GM23338 (cell line): Measurements from ENCODE around the gene TMEM92. TPM values are rescaled to one million over a fixed set of nuclear protein-coding genes. Genes with fewer than 3 reads are reported as not detected.
A peak's percentile ranks its signal among the peaks of the same experiment; 100 is the strongest.

Experiments
- ATAC-seq: fragments of 200-7000 bp; cut with Tn5 transposase; 3 replicates; pipeline ENCODE4 v1.9.1; 2020
- DNase-seq: peaks from one replicate; pipeline ENCODE4 v3.0.0-alpha.2; 2015; ENCODE audit warnings: low spot score
- H2AFZ ChIP-seq: fragments of 200-600 bp; sonication (generic); 2 replicates; pipeline ENCODE4 v1.8.0; 2016; ENCODE audit warnings: antibody characterized with exemption, mild to moderate bottlenecking, moderate library complexity
- H3F3A ChIP-seq: fragments of 200-600 bp; sonication (generic); replicated peaks from 2 replicates; pipeline ENCODE4 v1.8.0; 2017; ENCODE audit warnings: antibody characterized with exemption, mixed run types, low read depth
- H3K27ac ChIP-seq: fragments of 200-600 bp; sonication (generic); 2 replicates; pipeline ENCODE4 v1.6.1; 2016; ENCODE audit warnings: low read depth
- H3K27me3 ChIP-seq: fragments of 200-600 bp; sonication (generic); 2 replicates; pipeline ENCODE4 v1.8.0; 2016; ENCODE audit warnings: mild to moderate bottlenecking, mixed run types, moderate library complexity; ENCODE audit not compliant: insufficient read depth
- H3K36me3 ChIP-seq: fragments of 200-600 bp; sonication (generic); 2 replicates; pipeline ENCODE4 v1.8.0; 2016; ENCODE audit warnings: mild to moderate bottlenecking; ENCODE audit not compliant: insufficient read depth
- H3K4me1 ChIP-seq: fragments of 200-600 bp; sonication (generic); 2 replicates; pipeline ENCODE4 v1.8.0; 2016; ENCODE audit warnings: mild to moderate bottlenecking, moderate library complexity; ENCODE audit not compliant: insufficient read depth
- H3K4me2 ChIP-seq: fragments of 200-600 bp; sonication (generic); 2 replicates; pipeline ENCODE4 v1.7.1; 2017; ENCODE audit warnings: mixed run types
- H3K4me3 ChIP-seq: fragments of 200-600 bp; sonication (generic); 2 replicates; pipeline ENCODE4 v1.6.1; 2016; ENCODE audit warnings: mixed run types
- H3K79me2 ChIP-seq: fragments of 200-600 bp; sonication (generic); replicated peaks from 2 replicates; pipeline ENCODE4 v1.8.0; 2017; ENCODE audit warnings: mild to moderate bottlenecking; ENCODE audit not compliant: insufficient read depth
- H3K9me2 ChIP-seq: fragments of 200-600 bp; sonication (generic); 2 replicates; pipeline ENCODE4 v1.8.0; 2017; ENCODE audit not compliant: insufficient read depth
- H4K20me1 ChIP-seq: fragments of 200-600 bp; sonication (generic); replicated peaks from 2 replicates; pipeline ENCODE4 v1.8.0; 2017; ENCODE audit warnings: mild to moderate bottlenecking; ENCODE audit not compliant: insufficient read depth
- H3K27ac Mint-ChIP-seq: 2 replicates; pipeline ENCODE4 v1.8.0; 2020; ENCODE audit warnings: inconsistent platforms, mild to moderate bottlenecking, moderate library complexity, mixed read lengths
- H3K27me3 Mint-ChIP-seq: 3 replicates; pipeline ENCODE4 v1.8.0; 2022; ENCODE audit warnings: low read depth, mild to moderate bottlenecking, moderate library complexity, mixed read lengths, inconsistent platforms; ENCODE audit not compliant: insufficient read depth, poor library complexity
- H3K36me3 Mint-ChIP-seq: 3 replicates; pipeline ENCODE4 v1.8.0; 2021; ENCODE audit warnings: low read depth, mild to moderate bottlenecking, inconsistent platforms, moderate library complexity, mixed read lengths
- H3K4me1 Mint-ChIP-seq: 3 replicates; pipeline ENCODE4 v1.8.0; 2020; ENCODE audit warnings: mild to moderate bottlenecking, inconsistent platforms, mixed read lengths
- H3K4me3 Mint-ChIP-seq: 3 replicates; pipeline ENCODE4 v1.8.0; 2021; ENCODE audit warnings: moderate library complexity, mild to moderate bottlenecking, inconsistent platforms, mixed read lengths
- H3K9me3 Mint-ChIP-seq: 3 replicates; pipeline ENCODE4 v1.8.0; 2020; ENCODE audit warnings: moderate library complexity, mild to moderate bottlenecking, inconsistent platforms, mixed read lengths
- CREB1 ChIP-seq: fragments of 250-450 bp; sonication (Bioruptor Pico); IDR thresholded peaks from 2 replicates; pipeline ENCODE4 v1.5.0; 2020; ENCODE audit warnings: low read depth, mild to moderate bottlenecking, moderate library complexity
- EZH2 ChIP-seq: fragments of 200-600 bp; sonication (generic); IDR thresholded peaks from one replicate; pipeline ENCODE4 v1.8.0; 2017; ENCODE audit warnings: antibody characterized with exemption, mild to moderate bottlenecking, low read depth; ENCODE audit not compliant: unreplicated experiment
- EZH2phosphoT487 ChIP-seq: fragments of 200-600 bp; sonication (generic); IDR thresholded peaks from one replicate; pipeline ENCODE4 v1.8.1; 2018; ENCODE audit warnings: antibody characterized with exemption; ENCODE audit not compliant: unreplicated experiment
- JUNB ChIP-seq: IDR thresholded peaks from one replicate; pipeline ENCODE4 v1.6.1; 2016; ENCODE audit warnings: antibody characterized with exemption; ENCODE audit not compliant: unreplicated experiment
- NANOG ChIP-seq: IDR thresholded peaks from 2 replicates; pipeline ENCODE4 v1.6.1; 2016; ENCODE audit warnings: antibody characterized with exemption, borderline replicate concordance
- POLR2AphosphoS5 ChIP-seq: IDR thresholded peaks from 2 replicates; pipeline ENCODE4 v1.6.1; 2016; ENCODE audit warnings: antibody characterized with exemption, low read depth
- STAT1 ChIP-seq: IDR thresholded peaks from one replicate; pipeline ENCODE4 v1.6.1; 2016; ENCODE audit warnings: antibody characterized with exemption; ENCODE audit not compliant: unreplicated experiment
- ZNF114 ChIP-seq: fragments of 250-450 bp; sonication (Bioruptor Pico); IDR thresholded peaks from 2 replicates; pipeline ENCODE4 v1.5.0; 2020; ENCODE audit warnings: mild to moderate bottlenecking, moderate library complexity
- ZNF331 ChIP-seq: fragments of 250-450 bp; sonication (Bioruptor Pico); IDR thresholded peaks from 2 replicates; pipeline ENCODE4 v1.5.0; 2020; ENCODE audit warnings: low read depth, mild to moderate bottlenecking, moderate library complexity
- polyA plus RNA-seq: library from polyadenylated mRNA; unstranded; fragments of >200 nt; fragmentation: Nextera tagmentation; extraction: Ambion mirVana; gene quantifications from 2 replicates; pipeline ENCODE4 v1.2.1, GENCODE V29; 2016
- total RNA-seq: library from RNA; depleted of rRNA; stranded (reverse); fragments of >200 nt; shearing (Covaris generic); gene quantifications from 2 replicates; pipeline ENCODE4 v1.2.3, GENCODE V29; 2014
- TF ChIP-seq, protein P1 (sequence below), 2 experiments: fragments of 200-600 bp in 1 of 2; sonication (generic) in 1 of 2; conservative IDR thresholded peaks; 2 replicates each; pipeline versions ENCODE4 v1.5.1 to v1.6.1; 2016 to 2017; ENCODE audit warnings: antibody characterized with exemption in 2 of 2, low read depth in 2 of 2, mild to moderate bottlenecking in 2 of 2, moderate library complexity in 1 of 2
- TF ChIP-seq, protein P2 (sequence below): IDR thresholded peaks from 2 replicates; pipeline ENCODE4 v1.6.1; 2016; ENCODE audit warnings: antibody characterized with exemption
- TF ChIP-seq, protein P3 (sequence below): fragments of 250-450 bp; sonication (Bioruptor Pico); IDR thresholded peaks from 2 replicates; pipeline ENCODE4 v1.5.0; 2020; ENCODE audit warnings: mild to moderate bottlenecking, moderate library complexity
- TF ChIP-seq, protein P4 (sequence below): IDR thresholded peaks from one replicate; pipeline ENCODE4 v1.6.1; 2018; ENCODE audit warnings: antibody characterized with exemption; ENCODE audit not compliant: unreplicated experiment

The TMEM92 gene
- total and polyA plus RNA-seq, 2 experiments from 2014 or later, result 9.7 to 18.4 TPM

DNA sequence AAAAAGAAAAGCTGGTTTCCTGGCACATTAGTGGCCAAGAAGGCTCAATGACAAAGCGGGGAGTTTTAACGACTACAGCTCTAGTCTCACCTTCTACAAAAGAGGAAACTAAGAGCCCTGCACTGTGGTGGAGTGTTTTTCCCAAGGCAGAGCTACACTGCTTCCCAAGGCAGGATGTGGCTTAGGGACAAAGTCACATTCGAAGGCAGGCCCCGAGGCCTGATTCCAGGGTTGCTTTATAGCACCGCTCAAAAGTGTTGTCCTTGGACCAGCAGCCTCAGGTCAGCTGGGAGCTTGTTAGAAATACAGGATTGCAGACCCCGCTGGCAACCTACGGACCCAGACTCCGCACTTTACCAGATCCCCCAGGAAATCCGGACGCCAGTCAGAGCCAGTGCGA is 23.8 kb downstream of the TMEM92 start:
- ATAC-seq, result peak; percentile 33
- Mint-ChIP-seq H3K27me3 (peaks cover 4% of the 10 kb centered on the region), H3K4me3 (no peak overlapping the region), H3K27ac (no peak overlapping the region), H3K9me3 (no peaks in the 10 kb centered on the region), H3K4me1 (peaks cover under 1% of the 10 kb centered on the region; the same call in 1 of the 3 replicates), H3K36me3 (no peaks in the 10 kb centered on the region)
- Histone ChIP-seq H3F3A (0 out of 2 replicates have a peak, but pooled peaks cover 5% of the 10 kb centered on the region), H3K27ac (no peak overlapping the region; the same call in 1 of the 2 replicates), H3K4me2 (no peak overlapping the region), H3K36me3 (no peaks in the 10 kb centered on the region), H3K4me3 (no peak overlapping the region), H4K20me1 (no peaks in the 10 kb centered on the region), H3K27me3 (no peaks in the 10 kb centered on the region), H3K9me2 (no peaks in the 10 kb centered on the region), H3K79me2 (no peaks in the 10 kb centered on the region), H2AFZ (peak overlapping the region; percentile 72; the same call in 1 of the 2 replicates), H3K4me1 (no peaks in the 10 kb centered on the region)
- no peak for DNase-seq
- TF ChIP-seq STAT1, result no peak
- TF ChIP-seq NANOG, result no peak
- TF ChIP-seq, protein P1, sequence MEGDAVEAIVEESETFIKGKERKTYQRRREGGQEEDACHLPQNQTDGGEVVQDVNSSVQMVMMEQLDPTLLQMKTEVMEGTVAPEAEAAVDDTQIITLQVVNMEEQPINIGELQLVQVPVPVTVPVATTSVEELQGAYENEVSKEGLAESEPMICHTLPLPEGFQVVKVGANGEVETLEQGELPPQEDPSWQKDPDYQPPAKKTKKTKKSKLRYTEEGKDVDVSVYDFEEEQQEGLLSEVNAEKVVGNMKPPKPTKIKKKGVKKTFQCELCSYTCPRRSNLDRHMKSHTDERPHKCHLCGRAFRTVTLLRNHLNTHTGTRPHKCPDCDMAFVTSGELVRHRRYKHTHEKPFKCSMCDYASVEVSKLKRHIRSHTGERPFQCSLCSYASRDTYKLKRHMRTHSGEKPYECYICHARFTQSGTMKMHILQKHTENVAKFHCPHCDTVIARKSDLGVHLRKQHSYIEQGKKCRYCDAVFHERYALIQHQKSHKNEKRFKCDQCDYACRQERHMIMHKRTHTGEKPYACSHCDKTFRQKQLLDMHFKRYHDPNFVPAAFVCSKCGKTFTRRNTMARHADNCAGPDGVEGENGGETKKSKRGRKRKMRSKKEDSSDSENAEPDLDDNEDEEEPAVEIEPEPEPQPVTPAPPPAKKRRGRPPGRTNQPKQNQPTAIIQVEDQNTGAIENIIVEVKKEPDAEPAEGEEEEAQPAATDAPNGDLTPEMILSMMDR (conservative IDR thresholded peaks at IDR 0.05; ENCODE audit: low read depth in 2 of 2), result no peak
- no peak for TF ChIP-seq POLR2AphosphoS5
- no peak for TF ChIP-seq ZNF331 (CRISPR knock-in tag)
- TF ChIP-seq, protein P2, sequence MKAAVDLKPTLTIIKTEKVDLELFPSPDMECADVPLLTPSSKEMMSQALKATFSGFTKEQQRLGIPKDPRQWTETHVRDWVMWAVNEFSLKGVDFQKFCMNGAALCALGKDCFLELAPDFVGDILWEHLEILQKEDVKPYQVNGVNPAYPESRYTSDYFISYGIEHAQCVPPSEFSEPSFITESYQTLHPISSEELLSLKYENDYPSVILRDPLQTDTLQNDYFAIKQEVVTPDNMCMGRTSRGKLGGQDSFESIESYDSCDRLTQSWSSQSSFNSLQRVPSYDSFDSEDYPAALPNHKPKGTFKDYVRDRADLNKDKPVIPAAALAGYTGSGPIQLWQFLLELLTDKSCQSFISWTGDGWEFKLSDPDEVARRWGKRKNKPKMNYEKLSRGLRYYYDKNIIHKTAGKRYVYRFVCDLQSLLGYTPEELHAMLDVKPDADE, result no peak
- TF ChIP-seq, protein P3, sequence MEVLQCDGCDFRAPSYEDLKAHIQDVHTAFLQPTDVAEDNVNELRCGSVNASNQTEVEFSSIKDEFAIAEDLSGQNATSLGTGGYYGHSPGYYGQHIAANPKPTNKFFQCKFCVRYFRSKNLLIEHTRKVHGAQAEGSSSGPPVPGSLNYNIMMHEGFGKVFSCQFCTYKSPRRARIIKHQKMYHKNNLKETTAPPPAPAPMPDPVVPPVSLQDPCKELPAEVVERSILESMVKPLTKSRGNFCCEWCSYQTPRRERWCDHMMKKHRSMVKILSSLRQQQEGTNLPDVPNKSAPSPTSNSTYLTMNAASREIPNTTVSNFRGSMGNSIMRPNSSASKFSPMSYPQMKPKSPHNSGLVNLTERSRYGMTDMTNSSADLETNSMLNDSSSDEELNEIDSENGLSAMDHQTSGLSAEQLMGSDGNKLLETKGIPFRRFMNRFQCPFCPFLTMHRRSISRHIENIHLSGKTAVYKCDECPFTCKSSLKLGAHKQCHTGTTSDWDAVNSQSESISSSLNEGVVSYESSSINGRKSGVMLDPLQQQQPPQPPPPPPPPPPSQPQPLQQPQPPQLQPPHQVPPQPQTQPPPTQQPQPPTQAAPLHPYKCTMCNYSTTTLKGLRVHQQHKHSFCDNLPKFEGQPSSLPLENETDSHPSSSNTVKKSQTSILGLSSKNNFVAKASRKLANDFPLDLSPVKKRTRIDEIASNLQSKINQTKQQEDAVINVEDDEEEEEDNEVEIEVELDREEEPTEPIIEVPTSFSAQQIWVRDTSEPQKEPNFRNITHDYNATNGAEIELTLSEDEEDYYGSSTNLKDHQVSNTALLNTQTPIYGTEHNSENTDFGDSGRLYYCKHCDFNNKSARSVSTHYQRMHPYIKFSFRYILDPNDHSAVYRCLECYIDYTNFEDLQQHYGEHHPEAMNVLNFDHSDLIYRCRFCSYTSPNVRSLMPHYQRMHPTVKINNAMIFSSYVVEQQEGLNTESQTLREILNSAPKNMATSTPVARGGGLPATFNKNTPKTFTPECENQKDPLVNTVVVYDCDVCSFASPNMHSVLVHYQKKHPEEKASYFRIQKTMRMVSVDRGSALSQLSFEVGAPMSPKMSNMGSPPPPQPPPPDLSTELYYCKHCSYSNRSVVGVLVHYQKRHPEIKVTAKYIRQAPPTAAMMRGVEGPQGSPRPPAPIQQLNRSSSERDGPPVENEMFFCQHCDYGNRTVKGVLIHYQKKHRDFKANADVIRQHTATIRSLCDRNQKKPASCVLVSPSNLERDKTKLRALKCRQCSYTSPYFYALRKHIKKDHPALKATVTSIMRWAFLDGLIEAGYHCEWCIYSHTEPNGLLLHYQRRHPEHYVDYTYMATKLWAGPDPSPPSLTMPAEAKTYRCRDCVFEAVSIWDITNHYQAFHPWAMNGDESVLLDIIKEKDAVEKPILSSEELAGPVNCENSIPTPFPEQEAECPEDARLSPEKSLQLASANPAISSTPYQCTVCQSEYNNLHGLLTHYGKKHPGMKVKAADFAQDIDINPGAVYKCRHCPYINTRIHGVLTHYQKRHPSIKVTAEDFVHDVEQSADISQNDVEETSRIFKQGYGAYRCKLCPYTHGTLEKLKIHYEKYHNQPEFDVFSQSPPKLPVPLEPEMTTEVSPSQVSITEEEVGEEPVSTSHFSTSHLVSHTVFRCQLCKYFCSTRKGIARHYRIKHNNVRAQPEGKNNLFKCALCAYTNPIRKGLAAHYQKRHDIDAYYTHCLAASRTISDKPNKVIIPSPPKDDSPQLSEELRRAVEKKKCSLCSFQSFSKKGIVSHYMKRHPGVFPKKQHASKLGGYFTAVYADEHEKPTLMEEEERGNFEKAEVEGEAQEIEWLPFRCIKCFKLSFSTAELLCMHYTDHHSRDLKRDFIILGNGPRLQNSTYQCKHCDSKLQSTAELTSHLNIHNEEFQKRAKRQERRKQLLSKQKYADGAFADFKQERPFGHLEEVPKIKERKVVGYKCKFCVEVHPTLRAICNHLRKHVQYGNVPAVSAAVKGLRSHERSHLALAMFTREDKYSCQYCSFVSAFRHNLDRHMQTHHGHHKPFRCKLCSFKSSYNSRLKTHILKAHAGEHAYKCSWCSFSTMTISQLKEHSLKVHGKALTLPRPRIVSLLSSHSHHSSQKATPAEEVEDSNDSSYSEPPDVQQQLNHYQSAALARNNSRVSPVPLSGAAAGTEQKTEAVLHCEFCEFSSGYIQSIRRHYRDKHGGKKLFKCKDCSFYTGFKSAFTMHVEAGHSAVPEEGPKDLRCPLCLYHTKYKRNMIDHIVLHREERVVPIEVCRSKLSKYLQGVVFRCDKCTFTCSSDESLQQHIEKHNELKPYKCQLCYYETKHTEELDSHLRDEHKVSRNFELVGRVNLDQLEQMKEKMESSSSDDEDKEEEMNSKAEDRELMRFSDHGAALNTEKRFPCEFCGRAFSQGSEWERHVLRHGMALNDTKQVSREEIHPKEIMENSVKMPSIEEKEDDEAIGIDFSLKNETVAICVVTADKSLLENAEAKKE (CRISPR knock-in tag), result no peak
- no peak for TF ChIP-seq EZH2phosphoT487
- no peak for TF ChIP-seq CREB1 (CRISPR knock-in tag)
- TF ChIP-seq EZH2, result no peak
- no peak for TF ChIP-seq JUNB
- TF ChIP-seq ZNF114 (CRISPR knock-in tag), result no peak
- TF ChIP-seq, protein P4, sequence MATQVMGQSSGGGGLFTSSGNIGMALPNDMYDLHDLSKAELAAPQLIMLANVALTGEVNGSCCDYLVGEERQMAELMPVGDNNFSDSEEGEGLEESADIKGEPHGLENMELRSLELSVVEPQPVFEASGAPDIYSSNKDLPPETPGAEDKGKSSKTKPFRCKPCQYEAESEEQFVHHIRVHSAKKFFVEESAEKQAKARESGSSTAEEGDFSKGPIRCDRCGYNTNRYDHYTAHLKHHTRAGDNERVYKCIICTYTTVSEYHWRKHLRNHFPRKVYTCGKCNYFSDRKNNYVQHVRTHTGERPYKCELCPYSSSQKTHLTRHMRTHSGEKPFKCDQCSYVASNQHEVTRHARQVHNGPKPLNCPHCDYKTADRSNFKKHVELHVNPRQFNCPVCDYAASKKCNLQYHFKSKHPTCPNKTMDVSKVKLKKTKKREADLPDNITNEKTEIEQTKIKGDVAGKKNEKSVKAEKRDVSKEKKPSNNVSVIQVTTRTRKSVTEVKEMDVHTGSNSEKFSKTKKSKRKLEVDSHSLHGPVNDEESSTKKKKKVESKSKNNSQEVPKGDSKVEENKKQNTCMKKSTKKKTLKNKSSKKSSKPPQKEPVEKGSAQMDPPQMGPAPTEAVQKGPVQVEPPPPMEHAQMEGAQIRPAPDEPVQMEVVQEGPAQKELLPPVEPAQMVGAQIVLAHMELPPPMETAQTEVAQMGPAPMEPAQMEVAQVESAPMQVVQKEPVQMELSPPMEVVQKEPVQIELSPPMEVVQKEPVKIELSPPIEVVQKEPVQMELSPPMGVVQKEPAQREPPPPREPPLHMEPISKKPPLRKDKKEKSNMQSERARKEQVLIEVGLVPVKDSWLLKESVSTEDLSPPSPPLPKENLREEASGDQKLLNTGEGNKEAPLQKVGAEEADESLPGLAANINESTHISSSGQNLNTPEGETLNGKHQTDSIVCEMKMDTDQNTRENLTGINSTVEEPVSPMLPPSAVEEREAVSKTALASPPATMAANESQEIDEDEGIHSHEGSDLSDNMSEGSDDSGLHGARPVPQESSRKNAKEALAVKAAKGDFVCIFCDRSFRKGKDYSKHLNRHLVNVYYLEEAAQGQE, result no peak
